SK-N-SH (cell line): Measurements from ENCODE around the gene ZCCHC10. TPM values are rescaled to one million over a fixed set of nuclear protein-coding genes. Genes with fewer than 3 reads are reported as not detected.

Source experiments
- CTCF ChIA-PET: fragments of 300-600, 350-600 bp; formaldehyde crosslinking; extraction: SDS; loops from one replicate; lab custom pipeline; 2021; lab: Yijun Ruan, JAX
- POLR2A ChIA-PET: fragments of 350-600 bp; sonication (Branson Sonifier 250); formaldehyde crosslinking; extraction: SDS; loops from one replicate; lab custom pipeline; 2020; ENCODE audit warnings: antibody characterized with exemption, inconsistent platforms; lab: Yijun Ruan, JAX
- DNase-seq: peaks from one replicate; pipeline ENCODE4 v3.0.0; 2012
- H2AFZ ChIP-seq: fragments of 200-600 bp; sonication (generic); 2 replicates; pipeline ENCODE4 v1.8.1; 2016; ENCODE audit warnings: antibody characterized with exemption, mild to moderate bottlenecking, low read depth
- H3F3A ChIP-seq: fragments of 200-600 bp; sonication (generic); replicated peaks from 2 replicates; pipeline ENCODE3; 2016; ENCODE audit warnings: antibody characterized with exemption, mild to moderate bottlenecking; ENCODE audit not compliant: insufficient read depth
- H3K27ac ChIP-seq, 2 experiments: fragments of 200-500 bp in 1 of 2; fragments of 200-600 bp in 1 of 2; sonication (Bioruptor generic) in 1 of 2; sonication (generic), shearing (Covaris generic) in 1 of 2; 2 replicates each; pipeline versions ENCODE4 v1.5.1 to v1.6.1; 2014 to 2016; ENCODE audit warnings: low read depth in 2 of 2, inconsistent platforms in 1 of 2, low read length in 1 of 2, mild to moderate bottlenecking in 1 of 2, mixed read lengths in 1 of 2
- H3K27me3 ChIP-seq: fragments of 200-600 bp; sonication (generic), shearing (Covaris generic); 2 replicates; pipeline ENCODE4 v1.6.1; 2016; ENCODE audit warnings: mixed run types; ENCODE audit not compliant: insufficient read depth
- H3K36me3 ChIP-seq, 2 experiments: fragments of 200-500 bp in 1 of 2; fragments of 200-600 bp in 1 of 2; sonication (Bioruptor generic) in 1 of 2; sonication (generic) in 1 of 2; replicated peaks in 1 of 2; 2 replicates each; pipeline versions ENCODE3 to v1.5.1; 2014 to 2016; ENCODE audit warnings: low read length in 1 of 2, mild to moderate bottlenecking in 1 of 2; ENCODE audit not compliant: insufficient read depth in 2 of 2, control insufficient read depth in 1 of 2
- H3K4me1 ChIP-seq, 2 experiments: fragments of 200-500 bp in 1 of 2; fragments of 200-600 bp in 1 of 2; sonication (Bioruptor generic) in 1 of 2; sonication (generic), shearing (Covaris generic) in 1 of 2; 2 replicates each; pipeline versions ENCODE4 v1.5.1 to v1.6.1; 2014 to 2016; ENCODE audit warnings: low read depth in 1 of 2, low read length in 1 of 2, mixed run types in 1 of 2; ENCODE audit not compliant: insufficient read depth in 2 of 2, control insufficient read depth in 1 of 2
- H3K4me2 ChIP-seq: fragments of 200-600 bp; sonication (generic), shearing (Covaris generic); 2 replicates; pipeline ENCODE4 v1.6.1; 2017; ENCODE audit warnings: mixed run types
- H3K4me3 ChIP-seq, 2 experiments: fragments of 200-500 bp in 1 of 2; fragments of 200-600 bp in 1 of 2; sonication (Bioruptor generic) in 1 of 2; sonication (generic), shearing (Covaris generic) in 1 of 2; 2 replicates each; pipeline versions ENCODE4 v1.5.1 to v1.8.1; 2014 to 2016; ENCODE audit warnings: low read depth in 2 of 2, inconsistent platforms in 1 of 2, low read length in 1 of 2, mild to moderate bottlenecking in 1 of 2, mixed read lengths in 1 of 2, moderate library complexity in 1 of 2
- H3K79me2 ChIP-seq: fragments of 200-600 bp; sonication (generic); 2 replicates; pipeline ENCODE4 v1.8.1; 2017; ENCODE audit warnings: mild to moderate bottlenecking; ENCODE audit not compliant: insufficient read depth
- H3K9ac ChIP-seq: fragments of 200-600 bp; sonication (generic); 2 replicates; pipeline ENCODE4 v1.6.1; 2017; ENCODE audit warnings: mixed run types
- H3K9me2 ChIP-seq: fragments of 200-600 bp; sonication (generic); 2 replicates; pipeline ENCODE4 v1.6.1; 2017; ENCODE audit warnings: mixed run types
- H3K9me3 ChIP-seq: fragments of 200-600 bp; sonication (generic); 2 replicates; pipeline ENCODE4 v1.6.1; 2017; ENCODE audit warnings: mixed run types, mild to moderate bottlenecking, moderate library complexity
- H4K20me1 ChIP-seq: fragments of 200-600 bp; sonication (generic); 2 replicates; pipeline ENCODE4 v1.6.1; 2017; ENCODE audit warnings: mild to moderate bottlenecking, mixed run types; ENCODE audit not compliant: insufficient read depth
- CHD2 ChIP-seq: fragments of 150-350 bp; IDR thresholded peaks from 2 replicates; pipeline ENCODE4 v1.6.1; 2018; ENCODE audit warnings: low read length; ENCODE audit not compliant: partially characterized antibody
- EP300 ChIP-seq, 2 experiments: IDR thresholded peaks; 2 replicates each; pipeline versions ENCODE4 v1.4.0 to v1.6.1; 2012; ENCODE audit warnings: borderline replicate concordance in 1 of 2, low read depth in 1 of 2, low read length in 1 of 2
- FOSL2 ChIP-seq: IDR thresholded peaks from 2 replicates; pipeline ENCODE4 v1.4.0; 2012; ENCODE audit warnings: low read depth, mild to moderate bottlenecking, moderate library complexity, borderline replicate concordance
- GABPA ChIP-seq: IDR thresholded peaks from 2 replicates; pipeline ENCODE4 v1.4.0; 2012; ENCODE audit warnings: low read depth, mild to moderate bottlenecking
- GATA2 ChIP-seq: sonication (generic); formaldehyde crosslinking; IDR thresholded peaks from 2 replicates; pipeline ENCODE4 v1.5.0; 2020; ENCODE audit warnings: mild to moderate bottlenecking, missing genetic modification reagents
- JUND ChIP-seq: IDR thresholded peaks from 2 replicates; pipeline ENCODE4 v1.4.0; 2012
- MXI1 ChIP-seq: IDR thresholded peaks from 2 replicates; pipeline ENCODE4 v1.6.1; 2012; ENCODE audit warnings: mild to moderate bottlenecking, low read depth, low read length, improper control_type of control experiment
- RCOR1 ChIP-seq: fragments of 150-350 bp; IDR thresholded peaks from 2 replicates; pipeline ENCODE4 v1.6.1; 2017; ENCODE audit warnings: antibody characterized with exemption, low read length
- RFX5 ChIP-seq: IDR thresholded peaks from 2 replicates; pipeline ENCODE4 v1.6.1; 2012; ENCODE audit warnings: mild to moderate bottlenecking, improper control_type of control experiment, low read length
- RXRA ChIP-seq: IDR thresholded peaks from 2 replicates; pipeline ENCODE4 v1.4.0; 2012; ENCODE audit warnings: low read depth, mild to moderate bottlenecking, borderline replicate concordance
- SIN3A ChIP-seq: IDR thresholded peaks from 2 replicates; pipeline ENCODE4 v1.6.1; 2012; ENCODE audit warnings: low read depth, mild to moderate bottlenecking, low read length, moderate library complexity, borderline replicate concordance
- SMC3 ChIP-seq: IDR thresholded peaks from 2 replicates; pipeline ENCODE4 v1.6.1; 2012; ENCODE audit warnings: low read depth, low read length, improper control_type of control experiment
- TAF1 ChIP-seq: IDR thresholded peaks from 2 replicates; pipeline ENCODE4 v1.6.1; 2012; ENCODE audit warnings: low read depth, mild to moderate bottlenecking, low read length, moderate library complexity, borderline replicate concordance
- TEAD4 ChIP-seq: IDR thresholded peaks from 2 replicates; pipeline ENCODE4 v1.4.0; 2012; ENCODE audit warnings: mild to moderate bottlenecking, borderline replicate concordance; ENCODE audit not compliant: insufficient read depth
- WGBS: methylation state at CpG from one replicate; pipeline ENCODE4 v1.1.6; 2017; ENCODE audit warnings: low lambda C conversion rate; 5-methylcytosine and 5-hydroxymethylcytosine counted together
- polyA plus RNA-seq, 3 experiments: library from polyadenylated mRNA; depleted of rRNA; stranded (reverse); fragments of >200 nt; gene quantifications; 2 replicates each; pipeline ENCODE4 v1.2.3, GENCODE V29; 2012
- TF ChIP-seq, protein P1 (sequence below): IDR thresholded peaks from 2 replicates; pipeline ENCODE4; 2012
- TF ChIP-seq, protein P2 (sequence below): fragments of 150-350 bp; IDR thresholded peaks from 2 replicates; pipeline ENCODE4 v1.6.1; 2016; ENCODE audit warnings: mild to moderate bottlenecking, low read depth, low read length
- TF ChIP-seq, protein P3 (sequence below): IDR thresholded peaks from 2 replicates; pipeline ENCODE4 v1.4.0; 2012; ENCODE audit warnings: low read depth
- TF ChIP-seq, protein P4 (sequence below): fragments of 150-350 bp; IDR thresholded peaks from 2 replicates; pipeline ENCODE4 v1.6.1; 2017; ENCODE audit warnings: antibody characterized with exemption, low read length, low read depth, borderline replicate concordance
- TF ChIP-seq, protein P5 (sequence below): IDR thresholded peaks from 2 replicates; pipeline ENCODE4 v1.6.1; 2012; ENCODE audit warnings: mild to moderate bottlenecking, low read depth, low read length, moderate library complexity
- TF ChIP-seq, protein P6 (sequence below): IDR thresholded peaks from 2 replicates; pipeline ENCODE4 v1.4.0; 2012; ENCODE audit warnings: low read depth, borderline replicate concordance

ZCCHC10 gene
- polyA plus RNA-seq, 1 of the 3 experiments (the other 2 are of a cell fraction) = 28.4 TPM

DNA sequence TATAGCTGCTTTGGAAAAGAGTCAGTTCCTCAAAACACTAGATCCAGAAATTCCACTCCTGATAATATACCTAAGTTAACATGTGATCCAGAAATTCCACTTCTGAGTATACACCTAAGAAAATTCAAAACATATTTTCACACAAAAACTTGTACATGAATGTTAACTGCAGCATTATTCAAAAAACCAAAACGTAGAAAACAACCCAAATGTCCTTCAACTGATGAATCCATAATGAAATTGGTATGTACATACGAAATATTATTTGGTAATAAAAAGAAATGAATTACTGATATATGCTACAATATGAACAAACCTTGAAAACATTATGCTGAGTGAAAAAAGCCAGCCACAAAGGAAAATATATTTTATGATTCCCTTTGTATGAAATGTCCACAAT lies 46.4 kb downstream of the ZCCHC10 start:
- Histone ChIP-seq H3K9me2 (no peaks in the 10 kb centered on the region), H3K9ac (no peak overlapping the region), H3F3A (no peaks in the 10 kb centered on the region), H3K9me3 (no peaks in the 10 kb centered on the region), H3K4me1 (no peaks in the 10 kb centered on the region), H4K20me1 (no peaks in the 10 kb centered on the region), H3K27ac (no peak overlapping the region), H3K36me3 (no peaks in the 10 kb centered on the region), H3K4me2 (no peak overlapping the region), H3K4me3 (no peak overlapping the region), H2AFZ (no peak overlapping the region), H3K79me2 (no peaks in the 10 kb centered on the region), H3K27me3 (no peaks in the 10 kb centered on the region)
- POLR2A ChIA-PET = no interaction called here
- CTCF ChIA-PET = no interaction called here
- no peak for TF ChIP-seq RCOR1
- TF ChIP-seq SMC3 = no peak
- TF ChIP-seq SIN3A = no peak
- no peak for TF ChIP-seq RXRA
- no peak for TF ChIP-seq JUND
- no peak for TF ChIP-seq MXI1
- no peak for TF ChIP-seq GATA2 (CRISPR knock-in tag)
- TF ChIP-seq, protein P1, sequence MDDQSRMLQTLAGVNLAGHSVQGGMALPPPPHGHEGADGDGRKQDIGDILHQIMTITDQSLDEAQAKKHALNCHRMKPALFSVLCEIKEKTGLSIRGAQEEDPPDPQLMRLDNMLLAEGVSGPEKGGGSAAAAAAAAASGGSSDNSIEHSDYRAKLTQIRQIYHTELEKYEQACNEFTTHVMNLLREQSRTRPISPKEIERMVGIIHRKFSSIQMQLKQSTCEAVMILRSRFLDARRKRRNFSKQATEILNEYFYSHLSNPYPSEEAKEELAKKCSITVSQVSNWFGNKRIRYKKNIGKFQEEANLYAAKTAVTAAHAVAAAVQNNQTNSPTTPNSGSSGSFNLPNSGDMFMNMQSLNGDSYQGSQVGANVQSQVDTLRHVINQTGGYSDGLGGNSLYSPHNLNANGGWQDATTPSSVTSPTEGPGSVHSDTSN = no peak
- TF ChIP-seq RFX5 = no peak
- TF ChIP-seq, protein P2, sequence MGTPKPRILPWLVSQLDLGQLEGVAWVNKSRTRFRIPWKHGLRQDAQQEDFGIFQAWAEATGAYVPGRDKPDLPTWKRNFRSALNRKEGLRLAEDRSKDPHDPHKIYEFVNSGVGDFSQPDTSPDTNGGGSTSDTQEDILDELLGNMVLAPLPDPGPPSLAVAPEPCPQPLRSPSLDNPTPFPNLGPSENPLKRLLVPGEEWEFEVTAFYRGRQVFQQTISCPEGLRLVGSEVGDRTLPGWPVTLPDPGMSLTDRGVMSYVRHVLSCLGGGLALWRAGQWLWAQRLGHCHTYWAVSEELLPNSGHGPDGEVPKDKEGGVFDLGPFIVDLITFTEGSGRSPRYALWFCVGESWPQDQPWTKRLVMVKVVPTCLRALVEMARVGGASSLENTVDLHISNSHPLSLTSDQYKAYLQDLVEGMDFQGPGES = no peak
- TF ChIP-seq, protein P3, sequence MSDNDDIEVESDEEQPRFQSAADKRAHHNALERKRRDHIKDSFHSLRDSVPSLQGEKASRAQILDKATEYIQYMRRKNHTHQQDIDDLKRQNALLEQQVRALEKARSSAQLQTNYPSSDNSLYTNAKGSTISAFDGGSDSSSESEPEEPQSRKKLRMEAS = no peak
- TF ChIP-seq, protein P4, sequence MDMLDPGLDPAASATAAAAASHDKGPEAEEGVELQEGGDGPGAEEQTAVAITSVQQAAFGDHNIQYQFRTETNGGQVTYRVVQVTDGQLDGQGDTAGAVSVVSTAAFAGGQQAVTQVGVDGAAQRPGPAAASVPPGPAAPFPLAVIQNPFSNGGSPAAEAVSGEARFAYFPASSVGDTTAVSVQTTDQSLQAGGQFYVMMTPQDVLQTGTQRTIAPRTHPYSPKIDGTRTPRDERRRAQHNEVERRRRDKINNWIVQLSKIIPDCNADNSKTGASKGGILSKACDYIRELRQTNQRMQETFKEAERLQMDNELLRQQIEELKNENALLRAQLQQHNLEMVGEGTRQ = no peak
- no peak for TF ChIP-seq FOSL2
- 28% methylated on average over 2 of the region's 2 CpGs for WGBS
- no peak for DNase-seq

DNA sequence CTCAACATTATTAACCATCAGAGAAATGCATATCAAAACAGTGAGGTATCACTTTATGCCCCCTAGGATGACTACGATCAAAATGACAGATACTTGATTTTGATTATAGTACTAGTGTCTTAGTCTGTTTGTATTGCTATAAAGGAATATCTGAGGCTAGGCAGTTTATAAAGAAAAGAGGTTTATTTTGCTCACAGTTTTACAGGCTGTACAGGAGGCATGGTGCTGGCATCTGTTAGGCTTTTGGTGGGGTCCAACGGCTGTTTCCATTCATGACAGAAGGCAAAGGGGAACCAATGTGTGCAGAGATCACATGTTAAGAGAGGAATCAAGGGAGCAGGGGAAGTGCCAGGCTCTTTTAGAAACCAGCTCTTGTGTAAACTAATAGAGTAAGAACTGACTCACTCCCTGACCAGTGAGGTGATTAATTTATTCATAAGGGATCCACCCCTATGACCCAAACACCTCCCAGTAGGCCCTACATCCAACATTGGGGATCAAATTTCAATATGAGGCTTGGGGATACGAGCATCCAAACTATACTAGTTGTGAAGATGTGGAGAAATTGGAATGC lies 46.9 kb downstream of the ZCCHC10 start:
- Histone ChIP-seq H3K4me1 (no peaks in the 10 kb centered on the region), H3K36me3 (no peaks in the 10 kb centered on the region), H3K9me2 (no peaks in the 10 kb centered on the region), H3F3A (no peaks in the 10 kb centered on the region), H4K20me1 (no peaks in the 10 kb centered on the region), H3K27me3 (no peaks in the 10 kb centered on the region), H3K4me3 (no peak overlapping the region), H3K79me2 (no peaks in the 10 kb centered on the region), H3K4me2 (no peak overlapping the region), H2AFZ (no peak overlapping the region), H3K27ac (no peak overlapping the region), H3K9ac (no peak overlapping the region), H3K9me3 (no peaks in the 10 kb centered on the region)
- no peak for DNase-seq
- POLR2A ChIA-PET = no interaction called here
- CTCF ChIA-PET = no interaction called here
- WGBS = 52% methylated on average over 3 of the region's 3 CpGs
- no peak for TF ChIP-seq GABPA
- TF ChIP-seq, protein P5, sequence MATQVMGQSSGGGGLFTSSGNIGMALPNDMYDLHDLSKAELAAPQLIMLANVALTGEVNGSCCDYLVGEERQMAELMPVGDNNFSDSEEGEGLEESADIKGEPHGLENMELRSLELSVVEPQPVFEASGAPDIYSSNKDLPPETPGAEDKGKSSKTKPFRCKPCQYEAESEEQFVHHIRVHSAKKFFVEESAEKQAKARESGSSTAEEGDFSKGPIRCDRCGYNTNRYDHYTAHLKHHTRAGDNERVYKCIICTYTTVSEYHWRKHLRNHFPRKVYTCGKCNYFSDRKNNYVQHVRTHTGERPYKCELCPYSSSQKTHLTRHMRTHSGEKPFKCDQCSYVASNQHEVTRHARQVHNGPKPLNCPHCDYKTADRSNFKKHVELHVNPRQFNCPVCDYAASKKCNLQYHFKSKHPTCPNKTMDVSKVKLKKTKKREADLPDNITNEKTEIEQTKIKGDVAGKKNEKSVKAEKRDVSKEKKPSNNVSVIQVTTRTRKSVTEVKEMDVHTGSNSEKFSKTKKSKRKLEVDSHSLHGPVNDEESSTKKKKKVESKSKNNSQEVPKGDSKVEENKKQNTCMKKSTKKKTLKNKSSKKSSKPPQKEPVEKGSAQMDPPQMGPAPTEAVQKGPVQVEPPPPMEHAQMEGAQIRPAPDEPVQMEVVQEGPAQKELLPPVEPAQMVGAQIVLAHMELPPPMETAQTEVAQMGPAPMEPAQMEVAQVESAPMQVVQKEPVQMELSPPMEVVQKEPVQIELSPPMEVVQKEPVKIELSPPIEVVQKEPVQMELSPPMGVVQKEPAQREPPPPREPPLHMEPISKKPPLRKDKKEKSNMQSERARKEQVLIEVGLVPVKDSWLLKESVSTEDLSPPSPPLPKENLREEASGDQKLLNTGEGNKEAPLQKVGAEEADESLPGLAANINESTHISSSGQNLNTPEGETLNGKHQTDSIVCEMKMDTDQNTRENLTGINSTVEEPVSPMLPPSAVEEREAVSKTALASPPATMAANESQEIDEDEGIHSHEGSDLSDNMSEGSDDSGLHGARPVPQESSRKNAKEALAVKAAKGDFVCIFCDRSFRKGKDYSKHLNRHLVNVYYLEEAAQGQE = no peak
- TF ChIP-seq, protein P6, sequence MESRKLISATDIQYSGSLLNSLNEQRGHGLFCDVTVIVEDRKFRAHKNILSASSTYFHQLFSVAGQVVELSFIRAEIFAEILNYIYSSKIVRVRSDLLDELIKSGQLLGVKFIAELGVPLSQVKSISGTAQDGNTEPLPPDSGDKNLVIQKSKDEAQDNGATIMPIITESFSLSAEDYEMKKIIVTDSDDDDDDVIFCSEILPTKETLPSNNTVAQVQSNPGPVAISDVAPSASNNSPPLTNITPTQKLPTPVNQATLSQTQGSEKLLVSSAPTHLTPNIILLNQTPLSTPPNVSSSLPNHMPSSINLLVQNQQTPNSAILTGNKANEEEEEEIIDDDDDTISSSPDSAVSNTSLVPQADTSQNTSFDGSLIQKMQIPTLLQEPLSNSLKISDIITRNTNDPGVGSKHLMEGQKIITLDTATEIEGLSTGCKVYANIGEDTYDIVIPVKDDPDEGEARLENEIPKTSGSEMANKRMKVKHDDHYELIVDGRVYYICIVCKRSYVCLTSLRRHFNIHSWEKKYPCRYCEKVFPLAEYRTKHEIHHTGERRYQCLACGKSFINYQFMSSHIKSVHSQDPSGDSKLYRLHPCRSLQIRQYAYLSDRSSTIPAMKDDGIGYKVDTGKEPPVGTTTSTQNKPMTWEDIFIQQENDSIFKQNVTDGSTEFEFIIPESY = no peak
- no peak for TF ChIP-seq EP300 (IDR thresholded peaks at IDR 0.05; ENCODE audit: borderline replicate concordance in 1 of 2, low read depth in 1 of 2, low read length in 1 of 2)
- no peak for TF ChIP-seq TEAD4
- no peak for TF ChIP-seq CHD2
- no peak for TF ChIP-seq RFX5
- no peak for TF ChIP-seq TAF1
